ENCODE measurements around the gene PRSS2. TPM values are rescaled to one million over a fixed set of nuclear protein-coding genes. Genes with fewer than 3 reads are reported as not detected.
"Not testable (repeated sequence)": the region's sequence is repeated elsewhere in the genome, so short reads cannot be mapped to it uniquely, and the experiment has no call there.

The PRSS2 gene
- total RNA-seq, 1 experiment from 2014 or later: 0.40 TPM

DNA sequence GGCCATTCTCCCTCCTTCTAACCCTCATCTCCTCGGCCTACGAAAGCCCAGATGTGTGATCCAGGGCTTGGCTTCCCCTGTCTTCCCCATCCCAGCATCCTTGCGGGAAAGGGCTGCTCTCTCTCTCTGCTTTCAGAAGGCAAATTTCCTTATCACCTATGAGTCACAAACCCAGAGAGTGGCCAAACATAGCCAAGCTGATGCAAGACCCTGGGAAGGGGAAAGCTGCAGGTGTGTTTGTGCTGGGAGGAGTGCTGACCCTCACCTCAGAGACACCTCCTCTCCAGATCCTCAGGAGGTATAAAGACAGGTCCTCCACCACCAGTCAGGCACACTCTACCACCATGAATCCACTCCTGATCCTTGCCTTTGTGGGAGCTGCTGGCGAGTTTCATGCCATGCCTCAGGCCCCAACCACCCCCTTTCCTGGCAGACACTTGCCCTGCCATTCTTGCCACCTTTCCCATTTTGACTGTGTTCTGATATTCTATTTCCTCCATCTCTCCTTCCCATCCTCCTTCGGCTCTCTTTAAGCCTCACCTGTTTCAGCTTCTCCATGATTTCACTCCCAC lies 10.6 kb upstream of the PRSS2 start:
- Histone ChIP-seq H3K4me2 (ENCODE audit: low read length) (no peak overlapping the region), H3K9me2 (replicated peaks; ENCODE audit: low read length) (no peaks in the 10 kb centered on the region), H3K79me2 (ENCODE audit: low read length) (no peaks in the 10 kb centered on the region), H3K27me3 (ENCODE audit: low read length) (peaks cover 65% of the 10 kb centered on the region), H4K20me1 (ENCODE audit: low read length) (no peaks in the 10 kb centered on the region), H3K4me1 (ENCODE audit: insufficient read depth, low read length) (no peaks in the 10 kb centered on the region), H3F3A (ENCODE audit: low read length, unreplicated experiment) (no peaks in the 10 kb centered on the region), H3K36me3 (ENCODE audit: low read depth, low read length) (no peaks in the 10 kb centered on the region), H3K27ac (ENCODE audit: low read length) (no peak overlapping the region), H2AFZ (ENCODE audit: low read length) (no peak overlapping the region), H3K9ac (ENCODE audit: low read length) (no peak overlapping the region), H3K9me3 (ENCODE audit: low read length) (no peaks in the 10 kb centered on the region), H3K4me3 (ENCODE audit: low read length) (no peak overlapping the region)
- no TSS peak for BruUV-seq (replicated peaks)
- CTCF ChIA-PET: no interaction called here
- TF ChIP-seq EZH2phosphoT487 (IDR thresholded peaks at IDR 0.05; ENCODE audit: borderline replicate concordance, low read length): no peak
- no peak for TF ChIP-seq EZH2 (IDR thresholded peaks at IDR 0.05; ENCODE audit: low read length, unreplicated experiment)
- TF ChIP-seq, protein P1, sequence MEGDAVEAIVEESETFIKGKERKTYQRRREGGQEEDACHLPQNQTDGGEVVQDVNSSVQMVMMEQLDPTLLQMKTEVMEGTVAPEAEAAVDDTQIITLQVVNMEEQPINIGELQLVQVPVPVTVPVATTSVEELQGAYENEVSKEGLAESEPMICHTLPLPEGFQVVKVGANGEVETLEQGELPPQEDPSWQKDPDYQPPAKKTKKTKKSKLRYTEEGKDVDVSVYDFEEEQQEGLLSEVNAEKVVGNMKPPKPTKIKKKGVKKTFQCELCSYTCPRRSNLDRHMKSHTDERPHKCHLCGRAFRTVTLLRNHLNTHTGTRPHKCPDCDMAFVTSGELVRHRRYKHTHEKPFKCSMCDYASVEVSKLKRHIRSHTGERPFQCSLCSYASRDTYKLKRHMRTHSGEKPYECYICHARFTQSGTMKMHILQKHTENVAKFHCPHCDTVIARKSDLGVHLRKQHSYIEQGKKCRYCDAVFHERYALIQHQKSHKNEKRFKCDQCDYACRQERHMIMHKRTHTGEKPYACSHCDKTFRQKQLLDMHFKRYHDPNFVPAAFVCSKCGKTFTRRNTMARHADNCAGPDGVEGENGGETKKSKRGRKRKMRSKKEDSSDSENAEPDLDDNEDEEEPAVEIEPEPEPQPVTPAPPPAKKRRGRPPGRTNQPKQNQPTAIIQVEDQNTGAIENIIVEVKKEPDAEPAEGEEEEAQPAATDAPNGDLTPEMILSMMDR (conservative IDR thresholded peaks at IDR 0.05; ENCODE audit: low read depth, low read length): no peak
- DNase-seq (no peak), ATAC-seq (no peak)
- POLR2A ChIA-PET (ENCODE audit: unreplicated experiment): no interaction called here
- intact Hi-C loops (cut with micrococcal nuclease): no loop called here

DNA sequence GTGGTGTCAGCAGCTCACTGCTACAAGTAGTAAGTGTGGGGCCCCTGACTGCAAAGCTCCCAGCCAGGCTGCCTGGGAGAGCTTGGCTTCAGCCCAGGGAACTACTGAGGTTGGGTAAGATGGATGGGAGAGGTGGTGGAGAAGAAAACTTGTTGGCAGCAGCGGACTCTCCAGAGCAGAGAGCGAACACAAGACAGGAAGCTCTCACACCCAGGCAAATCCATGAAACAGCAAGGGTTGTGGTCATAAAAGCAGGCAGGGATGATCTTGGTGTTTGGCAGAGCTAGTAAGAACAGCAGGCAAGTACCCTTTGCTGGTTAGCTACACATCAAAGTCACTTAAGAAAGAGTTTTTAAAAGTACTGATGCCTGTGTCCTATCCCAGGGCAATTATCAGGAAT lies 9.2 kb upstream of the PRSS2 start:
- peak; percentile 58 for ATAC-seq
- DNase-seq; CTCF ChIA-PET; H3K4me3 ChIP-seq (ENCODE audit: low read length); intact Hi-C loops (cut with micrococcal nuclease); H3K36me3 ChIP-seq (ENCODE audit: low read depth, low read length); H3K27ac ChIP-seq (ENCODE audit: low read length); H3K4me2 ChIP-seq (ENCODE audit: low read length); H3F3A ChIP-seq (ENCODE audit: low read length, unreplicated experiment); H2AFZ ChIP-seq (ENCODE audit: low read length); H4K20me1 ChIP-seq (ENCODE audit: low read length); BruUV-seq (replicated peaks); H3K9me2 ChIP-seq (replicated peaks; ENCODE audit: low read length); H3K9me3 ChIP-seq (ENCODE audit: low read length); H3K9ac ChIP-seq (ENCODE audit: low read length); H3K79me2 ChIP-seq (ENCODE audit: low read length); POLR2A ChIA-PET (ENCODE audit: unreplicated experiment); H3K4me1 ChIP-seq (ENCODE audit: insufficient read depth, low read length): not testable (repeated sequence)
- peaks cover 65% of the 10 kb centered on the region for H3K27me3 ChIP-seq (ENCODE audit: low read length)

DNA sequence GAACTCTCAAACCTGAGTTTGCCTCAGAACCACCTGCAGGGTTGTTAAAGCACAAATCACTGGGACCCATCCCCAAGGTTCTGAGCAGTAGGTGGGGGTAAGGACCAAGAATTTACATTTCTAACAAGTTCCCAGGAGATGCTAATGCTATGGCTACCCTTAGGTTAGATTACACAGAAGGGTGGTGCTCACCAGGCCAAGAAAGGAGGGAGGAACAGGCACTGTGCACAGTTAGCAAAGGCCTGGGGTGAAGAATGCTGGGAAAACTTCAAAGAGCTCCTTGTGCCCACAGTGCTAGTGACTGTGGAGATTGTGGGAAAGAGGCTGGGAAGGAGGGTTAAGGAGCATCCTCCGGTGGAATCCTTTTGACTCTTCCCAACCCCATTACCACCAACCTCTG lies 8.7 kb upstream of the PRSS2 start:
- intact Hi-C loops (cut with micrococcal nuclease): no loop called here
- Histone ChIP-seq H3F3A (ENCODE audit: low read length, unreplicated experiment) (no peaks in the 10 kb centered on the region), H3K4me1 (ENCODE audit: insufficient read depth, low read length) (no peaks in the 10 kb centered on the region), H3K79me2 (ENCODE audit: low read length) (no peaks in the 10 kb centered on the region), H3K9me3 (ENCODE audit: low read length) (no peaks in the 10 kb centered on the region), H3K9me2 (replicated peaks; ENCODE audit: low read length) (no peaks in the 10 kb centered on the region), H2AFZ (ENCODE audit: low read length) (no peak overlapping the region), H3K9ac (ENCODE audit: low read length) (no peak overlapping the region), H3K4me2 (ENCODE audit: low read length) (no peak overlapping the region), H3K27ac (ENCODE audit: low read length) (no peak overlapping the region), H3K27me3 (ENCODE audit: low read length) (peaks cover 68% of the 10 kb centered on the region), H3K36me3 (ENCODE audit: low read depth, low read length) (no peaks in the 10 kb centered on the region), H4K20me1 (ENCODE audit: low read length) (no peaks in the 10 kb centered on the region), H3K4me3 (ENCODE audit: low read length) (no peak overlapping the region)
- no peak for ATAC-seq
- no TSS peak for BruUV-seq (replicated peaks)
- TF ChIP-seq, protein P1 (conservative IDR thresholded peaks at IDR 0.05; ENCODE audit: low read depth, low read length): no peak
- TF ChIP-seq EZH2 (IDR thresholded peaks at IDR 0.05; ENCODE audit: low read length, unreplicated experiment): no peak
- no peak for TF ChIP-seq EZH2phosphoT487 (IDR thresholded peaks at IDR 0.05; ENCODE audit: borderline replicate concordance, low read length)
- CTCF ChIA-PET: no interaction called here
- DNase-seq: no peak
- POLR2A ChIA-PET (ENCODE audit: unreplicated experiment): no interaction called here
